Trophoblast cell (in vitro differentiated cells and primary cell): ENCODE results near the gene BCL7A.
"Not testable (repeated sequence)": the region's sequence is repeated elsewhere in the genome, so short reads cannot be mapped to it uniquely, and the experiment has no call there.

Experiments used
- DNase-seq, 2 donors: peaks; one replicate each; pipeline ENCODE4 v3.0.0-alpha.2; 2016
- H2AFZ ChIP-seq: 2 replicates; pipeline ENCODE4 v1.6.1; 2013; ENCODE audit warnings: low read length, moderate library complexity, mild to moderate bottlenecking; ENCODE audit not compliant: insufficient read depth, poor library complexity
- H2AK5ac ChIP-seq: 2 replicates; pipeline ENCODE4 v1.6.1; 2013; ENCODE audit warnings: mild to moderate bottlenecking, low read length
- H2BK120ac ChIP-seq: 2 replicates; pipeline ENCODE4 v1.6.1; 2013; ENCODE audit warnings: low read length, mild to moderate bottlenecking, moderate library complexity; ENCODE audit not compliant: insufficient read depth, poor library complexity
- H2BK12ac ChIP-seq: 2 replicates; pipeline ENCODE4 v1.6.1; 2013; ENCODE audit warnings: mild to moderate bottlenecking, low read length, moderate library complexity
- H2BK5ac ChIP-seq: 2 replicates; pipeline ENCODE4 v1.6.1; 2013; ENCODE audit warnings: low read length, low read depth, moderate library complexity, mild to moderate bottlenecking; ENCODE audit not compliant: poor library complexity
- H3K14ac ChIP-seq: 2 replicates; pipeline ENCODE4 v1.6.1; 2013; ENCODE audit warnings: mild to moderate bottlenecking, low read length
- H3K18ac ChIP-seq: 2 replicates; pipeline ENCODE4 v1.6.1; 2013; ENCODE audit warnings: mild to moderate bottlenecking, low read length
- H3K23ac ChIP-seq: 2 replicates; pipeline ENCODE4 v1.6.1; 2013; ENCODE audit warnings: low read length
- H3K27ac ChIP-seq: 2 replicates; pipeline ENCODE4 v1.5.1; 2013; ENCODE audit warnings: low read depth, mild to moderate bottlenecking, inconsistent platforms, low read length, moderate library complexity
- H3K27me3 ChIP-seq: 2 replicates; pipeline ENCODE4 v1.6.1; 2013; ENCODE audit warnings: inconsistent platforms, mild to moderate bottlenecking, low read length, moderate library complexity; ENCODE audit not compliant: insufficient read depth
- H3K36me3 ChIP-seq, 2 experiments: 1 replicate in 1 of 2; 2 replicates in 1 of 2; pipeline ENCODE4 v1.6.1; 2013; ENCODE audit warnings: low read length in 2 of 2, mild to moderate bottlenecking in 2 of 2, moderate library complexity in 1 of 2; ENCODE audit not compliant: insufficient read depth in 2 of 2, control insufficient read depth in 1 of 2
- H3K4ac ChIP-seq: 2 replicates; pipeline ENCODE4 v1.6.1; 2013; ENCODE audit warnings: low read depth, mild to moderate bottlenecking, low read length, moderate library complexity
- H3K4me1 ChIP-seq, 2 experiments: 1 replicate in 1 of 2; 2 replicates in 1 of 2; pipeline ENCODE4 v1.6.1; 2013; ENCODE audit warnings: low read length in 2 of 2, mild to moderate bottlenecking in 2 of 2, moderate library complexity in 1 of 2; ENCODE audit not compliant: insufficient read depth in 2 of 2, control insufficient read depth in 1 of 2
- H3K4me2 ChIP-seq: 2 replicates; pipeline ENCODE4 v1.6.1; 2013; ENCODE audit warnings: inconsistent platforms, mild to moderate bottlenecking, low read length, moderate library complexity
- H3K4me3 ChIP-seq: 2 replicates; pipeline ENCODE4 v1.5.1; 2013; ENCODE audit warnings: mild to moderate bottlenecking, low read depth, low read length, inconsistent platforms
- H3K79me1 ChIP-seq: one replicate; pipeline ENCODE4 v1.6.1; 2013; ENCODE audit warnings: low read length
- H3K79me2 ChIP-seq: 2 replicates; pipeline ENCODE4 v1.6.1; 2013; ENCODE audit warnings: low read length, mild to moderate bottlenecking; ENCODE audit not compliant: control insufficient read depth, insufficient read depth, poor library complexity
- H3K9ac ChIP-seq: 2 replicates; pipeline ENCODE4 v1.6.1; 2013; ENCODE audit warnings: mild to moderate bottlenecking, low read length
- H3K9me3 ChIP-seq: 2 replicates; pipeline ENCODE4 v1.6.1; 2013; ENCODE audit warnings: low read depth, mild to moderate bottlenecking, control low read depth, inconsistent platforms, low read length; ENCODE audit not compliant: insufficient read depth
- H4K12ac ChIP-seq: 2 replicates; pipeline ENCODE4 v1.6.1; 2013; ENCODE audit warnings: low read depth, mild to moderate bottlenecking, low read length, moderate library complexity
- H4K8ac ChIP-seq: 2 replicates; pipeline ENCODE4 v1.6.1; 2013; ENCODE audit warnings: low read depth, mild to moderate bottlenecking, low read length, moderate library complexity
- H4K91ac ChIP-seq: one replicate; pipeline ENCODE4 v1.6.1; 2013; ENCODE audit warnings: low read depth, mild to moderate bottlenecking, low read length, moderate library complexity
- WGBS: extraction: QIAGEN DNeasy Blood & Tissue Kit; methylation state at CpG from one replicate; pipeline ENCODE4 v1.1.7; 2013; ENCODE audit warnings: missing lambda C conversion rate; ENCODE audit not compliant: insufficient read length, insufficient coverage; ENCODE audit errors: extremely low coverage; 5-methylcytosine and 5-hydroxymethylcytosine counted together

BCL7A gene

GRCh38 chr12:122041458-122041857 is 19.8 kb downstream of the BCL7A start:
- H3K4me1 ChIP-seq, H3K79me2 ChIP-seq, H2BK5ac ChIP-seq, H4K12ac ChIP-seq, H3K9me3 ChIP-seq, H3K27me3 ChIP-seq, H3K23ac ChIP-seq, H2AFZ ChIP-seq, H3K4me3 ChIP-seq, H3K27ac ChIP-seq, H2AK5ac ChIP-seq, H4K91ac ChIP-seq, H3K4ac ChIP-seq, H2BK12ac ChIP-seq, H3K79me1 ChIP-seq, H2BK120ac ChIP-seq, H3K9ac ChIP-seq, H3K4me2 ChIP-seq, H3K18ac ChIP-seq, H4K8ac ChIP-seq, DNase-seq, H3K14ac ChIP-seq: not testable (repeated sequence)
- H3K36me3 ChIP-seq, result peaks cover 9 to 14% of the 10 kb centered on the region in 2 experiments
- no CpG with 5 or more reads among the region's 3 CpGs for WGBS

GRCh38 chr12:122042910-122043309 is 21.2 kb downstream of the BCL7A start:
- no peak overlapping the region for H3K4me3 ChIP-seq
- no peaks in the 10 kb centered on the region for H3K4me1 ChIP-seq
- H3K9ac ChIP-seq, result no peak overlapping the region
- no peaks in the 10 kb centered on the region for H3K27me3 ChIP-seq
- no peak overlapping the region for H3K14ac ChIP-seq
- H2AFZ ChIP-seq, result no peak overlapping the region
- H3K4me2 ChIP-seq, result no peak overlapping the region
- H4K12ac ChIP-seq, result no peak overlapping the region
- DNase-seq, result no peak
- no peak overlapping the region for H3K23ac ChIP-seq
- no peak overlapping the region for H3K27ac ChIP-seq
- H3K18ac ChIP-seq, result no peak overlapping the region
- H4K8ac ChIP-seq, result no peak overlapping the region
- H3K4ac ChIP-seq, result no peak overlapping the region
- peaks cover 3% of the 10 kb centered on the region for H3K9me3 ChIP-seq
- no peak overlapping the region for H2BK12ac ChIP-seq
- peaks cover 9 to 10% of the 10 kb centered on the region in 2 experiments for H3K36me3 ChIP-seq
- no peak overlapping the region for H4K91ac ChIP-seq
- WGBS, result no CpG with 5 or more reads among the region's 11 CpGs
- H2BK5ac ChIP-seq, result no peak overlapping the region
- no peaks in the 10 kb centered on the region for H3K79me1 ChIP-seq
- no peak overlapping the region for H2BK120ac ChIP-seq
- H3K79me2 ChIP-seq, result no peaks in the 10 kb centered on the region
- no peak overlapping the region for H2AK5ac ChIP-seq

GRCh38 chr12:122043476-122043875 is 21.8 kb downstream of the BCL7A start:
- Histone ChIP-seq H2BK12ac (no peak overlapping the region), H3K18ac (no peak overlapping the region), H3K4ac (no peak overlapping the region), H3K14ac (no peak overlapping the region), H4K91ac (no peak overlapping the region), H3K36me3 (peaks cover 9 to 10% of the 10 kb centered on the region in 2 experiments), H3K23ac (no peak overlapping the region), H4K12ac (no peak overlapping the region), H3K9me3 (peaks cover 3% of the 10 kb centered on the region), H3K4me1 (no peaks in the 10 kb centered on the region), H4K8ac (no peak overlapping the region), H2AK5ac (no peak overlapping the region), H3K9ac (no peak overlapping the region), H3K27me3 (no peaks in the 10 kb centered on the region), H3K27ac (no peak overlapping the region), H3K79me1 (no peaks in the 10 kb centered on the region), H2AFZ (no peak overlapping the region), H2BK120ac (no peak overlapping the region), H3K79me2 (no peaks in the 10 kb centered on the region), H3K4me3 (no peak overlapping the region), H3K4me2 (no peak overlapping the region), H2BK5ac (no peak overlapping the region)
- DNase-seq, result no peak
- WGBS, result no CpG with 5 or more reads among the region's 15 CpGs

GRCh38 chr12:122045262-122045661 is 23.6 kb downstream of the BCL7A start:
- Histone ChIP-seq H3K4me3 (no peak overlapping the region), H3K18ac (no peak overlapping the region), H3K23ac (no peak overlapping the region), H3K9ac (no peak overlapping the region), H2AK5ac (no peak overlapping the region), H3K36me3 (peaks cover 9 to 10% of the 10 kb centered on the region in 2 experiments), H3K4me2 (no peak overlapping the region), H4K12ac (no peak overlapping the region), H3K27ac (no peak overlapping the region), H4K91ac (no peak overlapping the region), H2AFZ (no peak overlapping the region), H3K4ac (no peak overlapping the region), H3K4me1 (no peaks in the 10 kb centered on the region), H3K79me2 (no peaks in the 10 kb centered on the region), H4K8ac (no peak overlapping the region), H2BK120ac (no peak overlapping the region), H3K14ac (no peak overlapping the region), H3K27me3 (no peaks in the 10 kb centered on the region), H2BK12ac (no peak overlapping the region), H2BK5ac (no peak overlapping the region), H3K9me3 (peaks cover 3% of the 10 kb centered on the region), H3K79me1 (no peaks in the 10 kb centered on the region)
- WGBS, result no CpG with 5 or more reads among the region's 7 CpGs
- no peak for DNase-seq
